ENCODE data around the gene FLT4.
"Not testable (repeated sequence)": the region's sequence is repeated elsewhere in the genome, so short reads cannot be mapped to it uniquely, and the experiment has no call there.

FLT4 gene

GRCh38 chr5:180669661-180670060 is 20.3 kb upstream of the FLT4 start:
- no peak for DNase-seq

GRCh38 chr5:180668835-180669596 is 19.6 kb upstream of the FLT4 start:
- DNase-seq: no peak

DNA sequence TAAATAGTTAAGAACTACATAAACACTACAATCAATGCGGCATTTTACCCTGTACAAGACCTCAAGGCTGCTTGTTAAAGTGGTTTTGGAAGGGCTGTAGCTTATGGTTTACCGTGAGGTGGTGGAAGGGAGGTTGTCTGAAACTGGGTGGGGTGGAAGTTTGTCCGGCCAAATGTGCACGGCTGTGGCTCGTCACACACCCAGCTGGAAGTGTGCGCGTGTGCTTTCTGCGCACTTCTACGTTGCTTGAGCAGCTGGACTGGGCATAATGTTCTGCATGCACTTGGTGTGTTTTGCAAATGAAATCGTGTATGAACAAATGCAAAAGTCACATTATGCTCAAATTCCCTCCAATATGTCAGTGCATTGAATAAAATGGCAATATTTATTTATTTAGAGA is 17.4 kb upstream of the FLT4 start:
- DNase-seq: no peak

GRCh38 chr5:180665682-180666404 is 16.4 kb upstream of the FLT4 start:
- no peak for DNase-seq

GRCh38 chr5:180658774-180659564 is 9.6 kb upstream of the FLT4 start:
- DNase-seq: no peak

GRCh38 chr5:180655243-180655642 is 5.8 kb upstream of the FLT4 start:
- DNase-seq: not testable (repeated sequence)

DNA sequence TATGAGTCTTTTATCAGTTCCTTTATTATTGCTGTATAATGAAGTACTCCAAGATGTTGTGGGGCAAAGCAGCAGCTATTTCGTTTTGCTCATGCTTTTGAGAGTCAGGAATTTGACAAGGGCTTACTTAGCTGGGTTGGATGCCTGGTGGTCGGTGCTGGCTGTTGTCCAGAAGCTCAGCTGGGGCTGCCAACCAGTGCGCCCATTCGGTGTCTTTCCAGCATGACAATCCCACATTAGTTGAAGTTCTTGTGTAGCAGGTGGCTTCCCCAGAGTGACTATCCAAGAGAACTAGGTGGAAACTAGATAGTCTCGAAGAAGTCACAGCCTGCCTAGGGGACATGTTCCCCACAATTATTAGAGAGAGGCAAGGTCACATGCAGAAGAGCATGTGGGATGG is 3.4 kb upstream of the FLT4 start:
- DNase-seq: no peak

DNA sequence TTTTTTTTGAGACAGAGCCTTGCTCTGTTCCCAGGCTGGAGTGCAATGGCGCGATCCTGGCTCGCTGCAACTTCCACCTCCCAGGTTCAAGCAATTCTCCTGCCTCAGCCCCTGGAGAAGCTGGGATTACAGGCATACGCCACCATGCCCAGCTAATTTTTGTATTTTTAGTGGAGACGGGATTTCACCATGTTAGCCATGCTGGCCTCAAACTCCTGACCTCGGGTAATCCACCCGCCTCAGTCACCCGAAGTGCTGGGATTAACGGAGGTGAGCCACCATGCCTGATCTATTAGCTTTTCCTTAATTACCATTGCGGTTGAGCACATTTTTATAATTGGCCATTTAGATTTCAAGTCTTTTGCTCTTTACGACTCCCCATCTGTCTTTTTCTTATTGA is 2.9 kb upstream of the FLT4 start:
- DNase-seq: no peak

DNA sequence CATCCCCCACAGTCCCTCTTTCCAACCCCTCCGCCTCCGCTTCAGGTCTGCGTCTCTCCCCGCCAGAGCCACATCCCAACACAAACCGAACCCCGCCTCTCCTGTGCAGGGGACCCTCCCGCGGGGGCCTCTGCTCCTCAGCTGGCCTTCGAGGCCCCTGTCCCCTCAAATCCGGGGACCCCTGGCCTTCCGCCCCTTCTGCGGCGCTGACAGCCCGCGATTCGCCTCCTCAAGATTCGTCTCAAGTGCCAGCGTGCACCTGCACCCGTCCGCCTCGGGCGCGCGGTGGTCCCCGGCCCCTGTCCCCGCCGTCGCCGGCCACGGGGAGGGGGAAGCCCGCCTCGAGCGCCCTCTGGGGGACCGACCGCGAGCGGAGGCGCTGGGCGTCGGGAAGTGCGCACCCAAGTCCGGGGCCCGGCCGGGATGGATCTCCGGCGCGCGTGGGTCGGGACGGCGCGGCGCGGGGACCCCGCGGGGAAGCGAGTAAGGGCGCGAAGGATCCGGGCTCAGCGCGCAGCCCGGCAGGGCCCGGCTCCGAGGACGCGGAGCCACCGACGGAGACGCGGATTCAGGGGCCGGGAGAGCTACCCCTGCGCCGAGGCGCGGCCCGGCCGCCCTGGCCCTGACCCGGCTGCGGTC is 623 bp downstream of the FLT4 start:
- DNase-seq: no peak

DNA sequence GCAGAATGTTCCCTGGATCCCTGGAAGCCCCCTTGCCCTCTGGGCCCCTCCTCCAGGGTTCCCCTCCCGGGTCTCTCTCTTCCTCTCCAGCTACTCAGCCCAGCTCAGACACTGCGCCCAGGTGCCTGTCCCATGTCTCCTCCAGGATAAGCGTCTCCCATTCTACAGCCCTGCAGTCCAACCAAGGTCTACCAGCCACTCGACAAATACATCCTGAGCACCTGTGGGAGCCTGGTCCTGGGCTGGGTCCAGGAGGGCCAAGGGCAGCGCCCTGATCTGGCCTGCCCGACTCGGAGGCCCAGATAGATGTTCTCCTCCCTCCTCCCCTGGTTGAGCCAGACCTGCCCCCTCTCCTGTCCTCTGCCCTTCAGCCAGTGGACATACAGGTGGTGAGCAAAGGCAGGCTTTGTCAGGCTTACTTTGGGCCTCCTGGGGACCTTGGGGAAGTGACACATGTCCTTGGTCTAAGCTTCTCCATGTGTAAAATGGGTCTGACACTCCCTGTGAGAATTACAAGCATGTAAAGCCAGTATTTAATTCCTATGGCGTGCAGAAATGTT is 1.4 kb downstream of the FLT4 start:
- no peak for DNase-seq

GRCh38 chr5:180647465-180647864 is 1.9 kb downstream of the FLT4 start:
- DNase-seq: no peak

DNA sequence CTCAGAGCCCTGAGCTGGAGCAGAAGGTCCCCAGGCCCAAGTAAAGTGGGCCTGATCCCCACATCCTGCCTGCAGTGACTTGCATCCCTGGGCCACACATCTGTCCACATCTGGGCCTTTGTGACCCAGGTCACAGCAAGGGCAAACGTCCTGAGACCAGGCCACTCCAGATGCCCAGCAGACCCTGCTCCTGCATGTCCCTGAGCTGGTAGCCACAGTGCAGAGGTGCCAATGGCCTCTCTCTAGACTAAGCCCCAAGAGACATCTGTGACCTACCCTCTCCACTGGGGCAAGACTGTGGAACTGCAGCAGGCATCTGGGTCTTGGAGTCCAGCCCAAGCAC is 2.5 kb downstream of the FLT4 start:
- no peak for DNase-seq

DNA sequence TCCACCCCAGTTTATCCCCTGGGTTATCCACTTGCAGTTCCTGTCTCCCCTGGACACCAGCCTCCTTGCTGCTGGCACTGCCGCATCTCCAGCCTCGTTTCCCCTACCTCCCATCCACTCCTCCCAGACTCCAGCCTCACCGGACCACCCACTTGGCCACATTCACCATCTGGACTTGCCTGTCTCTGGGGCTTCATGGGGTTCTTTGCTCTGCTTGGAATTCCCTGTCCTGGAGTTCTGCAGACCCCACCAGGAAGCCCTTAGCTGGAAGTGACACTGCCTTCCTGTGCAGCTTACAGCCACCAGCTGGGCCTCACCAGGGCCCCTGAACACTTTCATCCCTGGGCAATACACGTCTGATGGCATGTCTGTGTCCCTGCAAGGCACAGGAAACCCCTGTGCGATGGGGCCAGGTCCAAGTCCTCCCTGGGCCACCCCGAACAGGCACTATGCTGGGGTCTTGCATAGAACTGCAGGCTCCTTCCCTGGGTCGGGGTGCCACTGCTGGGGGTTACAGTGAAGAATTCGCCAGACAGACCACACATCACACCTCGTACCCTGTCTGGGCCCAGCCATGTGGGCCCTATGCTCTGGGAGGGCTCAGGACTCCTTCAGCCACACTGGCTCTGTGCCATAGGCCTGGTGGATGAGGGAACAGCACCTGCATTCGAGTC is 3.0 kb downstream of the FLT4 start:
- DNase-seq: no peak

GRCh38 chr5:180645274-180646204 is 3.9 kb downstream of the FLT4 start:
- no peak for DNase-seq

DNA sequence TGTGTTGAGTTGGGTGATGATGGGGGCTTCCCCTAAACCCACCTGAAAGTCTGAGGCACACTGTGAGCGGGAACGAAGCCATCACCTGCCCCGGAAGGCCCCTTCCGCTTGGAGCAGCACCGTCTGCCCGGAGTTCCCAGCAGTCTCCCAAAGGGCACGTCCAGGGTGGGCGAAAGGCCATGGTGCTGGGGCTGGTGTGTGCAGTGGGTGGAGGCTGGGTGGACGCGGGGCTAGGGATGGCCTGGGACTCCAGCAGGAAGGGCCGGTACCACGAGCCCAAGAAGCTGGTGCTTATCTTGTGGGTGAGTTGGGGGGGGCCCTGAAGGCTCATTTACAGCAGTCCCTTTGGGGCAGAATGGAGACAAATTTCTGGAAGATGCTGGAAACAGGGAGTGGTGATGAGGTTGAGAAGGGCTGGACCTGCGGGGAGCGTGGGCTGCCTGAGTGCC is 4.6 kb downstream of the FLT4 start:
- DNase-seq: no peak

DNA sequence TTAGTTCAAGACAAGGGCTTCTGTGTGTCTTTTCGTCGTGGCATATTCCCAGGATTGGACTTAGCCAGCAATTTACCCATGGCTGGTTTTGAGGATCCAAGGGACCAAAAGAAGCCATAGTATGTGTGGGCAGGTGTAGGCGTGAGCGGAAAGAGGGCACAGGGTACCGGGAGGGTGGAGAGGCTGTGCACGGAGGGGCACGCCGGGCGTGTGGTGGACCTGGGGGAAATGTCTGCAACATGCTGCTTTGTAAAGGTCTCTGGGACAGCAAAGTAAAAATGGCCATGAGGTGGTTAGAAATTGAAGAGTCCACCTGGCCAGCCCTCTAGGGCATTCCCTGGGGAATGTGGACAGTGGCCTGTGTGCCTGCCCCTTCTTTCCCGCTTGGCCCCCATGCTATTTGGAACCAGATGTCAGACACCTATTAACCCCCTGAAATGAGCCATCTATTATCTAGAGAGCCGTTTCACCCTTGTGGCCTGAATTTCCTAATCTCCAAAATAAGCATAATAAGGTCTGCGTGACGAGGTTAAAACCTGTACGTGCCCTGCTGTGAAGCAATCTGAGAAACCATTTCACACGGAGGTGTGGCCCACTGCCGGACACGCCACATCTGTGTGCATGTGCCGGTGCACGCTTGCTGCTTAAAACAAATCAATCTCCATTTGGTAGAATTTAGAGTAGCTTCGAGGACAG is 5.1 kb downstream of the FLT4 start:
- DNase-seq: no peak

GRCh38 chr5:180643191-180643851 is 6.1 kb downstream of the FLT4 start:
- DNase-seq: no peak

DNA sequence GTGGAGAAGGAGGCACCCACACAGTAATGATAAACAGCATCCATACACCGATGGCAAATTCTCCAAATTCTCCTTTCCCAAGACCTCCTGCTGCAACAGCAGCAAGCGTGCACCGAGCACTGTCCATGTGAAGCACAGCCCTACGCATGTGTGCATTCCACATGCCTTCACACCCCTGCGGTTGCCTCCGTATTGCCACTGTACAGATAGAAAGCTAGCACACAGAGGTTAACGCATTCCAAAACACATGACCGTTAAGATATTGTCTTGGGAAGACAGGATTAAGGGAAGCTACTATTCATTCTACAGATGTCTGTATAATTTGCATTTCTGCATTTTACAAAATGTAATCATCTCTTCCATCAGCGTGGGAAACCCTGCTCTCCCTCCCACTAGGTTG is 6.6 kb downstream of the FLT4 start:
- no peak for DNase-seq

- no peak for DNase-seq
Observed at GRCh38 chr5:180642181-180642775, 7.1 kb downstream of the FLT4 start.

- DNase-seq: no peak
Observed at GRCh38 chr5:180641566-180641900, 7.9 kb downstream of the FLT4 start.

All from activated CD4-positive, alpha-beta T cell treated with anti-CD3 and anti-CD28 coated beads, Interleukin-2, amount 50 U/mL, for 4 hours (primary cell).